Thyroid gland (tissue), 4 donors: Measurements from ENCODE around the gene SH3BP4.

ENCODE experiments used
- POLR2A ChIP-seq, 2 donors: fragments of 450-650 bp; IDR thresholded peaks; one replicate each; pipeline ENCODE4 v1.6.1; 2017; ENCODE audit warnings: antibody characterized with exemption in 2 of 2, mild to moderate bottlenecking in 2 of 2, moderate library complexity in 1 of 2
- TF ChIP-seq, protein P1 (sequence below), 6 experiments: fragments of 200-600 bp in 3 of 6; fragments of 450-650 bp in 3 of 6; sonication (generic) in 3 of 6; IDR thresholded peaks; one replicate each; pipeline ENCODE4 v1.5.1; 2016 to 2019; ENCODE audit warnings: antibody characterized with exemption in 6 of 6, mild to moderate bottlenecking in 2 of 6, inconsistent platforms in 1 of 6, moderate library complexity in 1 of 6

DNA sequence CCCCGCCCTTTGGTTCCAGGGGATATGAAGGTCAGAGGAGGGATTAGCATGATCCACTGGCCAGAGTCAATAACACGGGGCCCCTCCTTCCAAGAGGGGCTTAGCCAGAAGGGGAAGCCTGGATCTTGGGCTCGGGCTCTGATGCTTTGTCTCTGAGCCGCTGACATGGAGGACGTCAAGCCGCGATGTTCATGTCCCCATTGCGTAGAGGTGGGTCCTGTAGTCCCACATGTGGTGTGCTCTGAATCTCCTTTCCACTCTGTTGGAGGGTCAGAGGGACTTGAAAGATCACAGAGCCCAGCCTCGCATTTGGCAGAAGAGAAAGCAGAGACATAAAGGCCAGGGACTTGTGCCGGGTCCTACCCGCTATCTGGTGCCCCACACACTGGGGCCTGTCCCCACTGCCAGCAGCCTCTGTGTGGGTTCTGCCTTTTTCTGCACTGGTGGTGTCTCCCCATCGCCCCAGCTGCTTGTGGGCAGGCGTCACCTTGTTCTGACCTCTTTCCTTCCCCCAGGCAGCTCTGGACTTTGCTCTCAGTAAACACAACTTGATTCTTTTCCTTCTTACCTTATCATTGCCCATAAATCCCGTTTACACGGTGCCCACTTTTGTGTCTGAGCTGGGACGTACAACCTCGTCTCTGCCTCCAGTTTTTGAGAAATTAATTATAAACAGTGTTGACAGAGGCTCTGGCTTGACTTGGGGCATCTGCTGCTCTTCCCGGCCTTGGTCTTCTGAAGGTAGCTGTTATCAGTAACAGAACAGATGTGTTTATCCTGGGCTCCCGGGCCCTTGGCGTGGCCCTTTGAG, 48.8 kb downstream of the SH3BP4 start:
- no peak for TF ChIP-seq POLR2A (IDR thresholded peaks at IDR 0.05)
- TF ChIP-seq, protein P1, sequence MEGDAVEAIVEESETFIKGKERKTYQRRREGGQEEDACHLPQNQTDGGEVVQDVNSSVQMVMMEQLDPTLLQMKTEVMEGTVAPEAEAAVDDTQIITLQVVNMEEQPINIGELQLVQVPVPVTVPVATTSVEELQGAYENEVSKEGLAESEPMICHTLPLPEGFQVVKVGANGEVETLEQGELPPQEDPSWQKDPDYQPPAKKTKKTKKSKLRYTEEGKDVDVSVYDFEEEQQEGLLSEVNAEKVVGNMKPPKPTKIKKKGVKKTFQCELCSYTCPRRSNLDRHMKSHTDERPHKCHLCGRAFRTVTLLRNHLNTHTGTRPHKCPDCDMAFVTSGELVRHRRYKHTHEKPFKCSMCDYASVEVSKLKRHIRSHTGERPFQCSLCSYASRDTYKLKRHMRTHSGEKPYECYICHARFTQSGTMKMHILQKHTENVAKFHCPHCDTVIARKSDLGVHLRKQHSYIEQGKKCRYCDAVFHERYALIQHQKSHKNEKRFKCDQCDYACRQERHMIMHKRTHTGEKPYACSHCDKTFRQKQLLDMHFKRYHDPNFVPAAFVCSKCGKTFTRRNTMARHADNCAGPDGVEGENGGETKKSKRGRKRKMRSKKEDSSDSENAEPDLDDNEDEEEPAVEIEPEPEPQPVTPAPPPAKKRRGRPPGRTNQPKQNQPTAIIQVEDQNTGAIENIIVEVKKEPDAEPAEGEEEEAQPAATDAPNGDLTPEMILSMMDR (IDR thresholded peaks at IDR 0.05), result no peak
